PC-9 (cell line): ENCODE results near the gene DAAM1. TPM values are rescaled to one million over a fixed set of nuclear protein-coding genes. Genes with fewer than 3 reads are reported as not detected.

Source experiments
- Bru-seq: library from RNA; stranded (reverse); fragments of 400-500 nt; gene quantifications from one replicate; lab custom pipeline; 2021; lab: Mats Ljungman, UMichigan
- BruChase-seq, 2 experiments: library from RNA; stranded (reverse); fragments of 400-500 nt; gene quantifications; one replicate each; lab custom pipeline; 2021; lab: Mats Ljungman, UMichigan
- BruUV-seq: library from RNA; stranded (reverse); fragments of 400-500 nt; replicated peaks from 2 replicates; lab custom pipeline; 2021; lab: Mats Ljungman, UMichigan
- CTCF ChIA-PET: fragments of 300-600 bp; sonication (Branson Sonifier 250); formaldehyde crosslinking; loops from one replicate; lab custom pipeline; 2022; ENCODE audit warnings: antibody characterized with exemption; lab: Charles Lee
- POLR2A ChIA-PET: fragments of 300-600 bp; sonication (Branson Sonifier 250); formaldehyde crosslinking; loops from one replicate; lab custom pipeline; 2022; ENCODE audit warnings: antibody characterized with exemption; ENCODE audit not compliant: unreplicated experiment; lab: Charles Lee
- DNase-seq, 2 experiments: peaks; one replicate each; pipeline versions ENCODE4 v3.0.0 to v3.0.0-alpha.2; 2015 to 2022; ENCODE audit warnings: mixed read lengths in 1 of 2
- H2AFZ ChIP-seq: fragments of 200-600 bp; sonication (generic); 2 replicates; pipeline ENCODE4 v1.8.1; 2017; ENCODE audit warnings: antibody characterized with exemption
- H3F3A ChIP-seq: fragments of 200-600 bp; sonication (generic); 2 replicates; pipeline ENCODE4 v1.8.1; 2017; ENCODE audit warnings: antibody characterized with exemption, mild to moderate bottlenecking, low read depth; ENCODE audit not compliant: insufficient read depth
- H3K27ac ChIP-seq: fragments of 200-600 bp; sonication (generic); 2 replicates; pipeline ENCODE4 v1.6.1; 2016; ENCODE audit warnings: mixed run types
- H3K27me3 ChIP-seq: fragments of 200-600 bp; sonication (generic); 2 replicates; pipeline ENCODE4 v1.6.1; 2016; ENCODE audit warnings: low read depth, mixed run types; ENCODE audit not compliant: insufficient read depth
- H3K36me3 ChIP-seq: fragments of 200-600 bp; sonication (generic); 2 replicates; pipeline ENCODE4 v1.6.1; 2016; ENCODE audit warnings: low read depth, mixed run types
- H3K4me1 ChIP-seq: fragments of 200-600 bp; sonication (generic); replicated peaks from 2 replicates; pipeline ENCODE4 v1.6.1; 2016; ENCODE audit warnings: mixed run types; ENCODE audit not compliant: insufficient read depth
- H3K4me2 ChIP-seq: fragments of 200-600 bp; sonication (generic); 2 replicates; pipeline ENCODE4 v1.6.1; 2017; ENCODE audit warnings: mixed run types
- H3K4me3 ChIP-seq: fragments of 200-600 bp; sonication (generic); 2 replicates; pipeline ENCODE4 v1.6.1; 2016; ENCODE audit warnings: mixed run types
- H3K79me2 ChIP-seq: fragments of 200-600 bp; sonication (generic); 2 replicates; pipeline ENCODE4 v1.6.1; 2017; ENCODE audit warnings: low read depth, mixed run types
- H3K9me2 ChIP-seq: fragments of 200-600 bp; sonication (generic); 2 replicates; pipeline ENCODE4 v1.8.1; 2017; ENCODE audit warnings: mild to moderate bottlenecking; ENCODE audit not compliant: insufficient read depth
- H3K9me3 ChIP-seq: fragments of 200-600 bp; sonication (generic); 2 replicates; pipeline ENCODE4 v1.8.1; 2016; ENCODE audit warnings: low read depth; ENCODE audit not compliant: insufficient read depth
- H4K20me1 ChIP-seq: fragments of 200-600 bp; sonication (generic); 2 replicates; pipeline ENCODE4 v1.8.1; 2017; ENCODE audit not compliant: insufficient read depth
- CTCF ChIP-seq: fragments of 200-600 bp; sonication (generic); conservative IDR thresholded peaks from 2 replicates; pipeline ENCODE4 v1.6.1; 2017; ENCODE audit warnings: mixed run types, antibody characterized with exemption, mild to moderate bottlenecking, moderate library complexity
- EZH2 ChIP-seq: fragments of 200-600 bp; sonication (generic); IDR thresholded peaks from 2 replicates; pipeline ENCODE4 v1.8.0; 2017; ENCODE audit warnings: antibody characterized with exemption, low read depth
- intact Hi-C: fragments of 100-400 bp; cut with micrococcal nuclease; formaldehyde crosslinking; loops from one replicate; pipeline ENCODE4 v1.10.0; 2022; ENCODE audit not compliant: unreplicated experiment
- long read RNA-seq: library from polyadenylated mRNA; stranded (forward); transcript quantifications from one replicate; pipeline ENCODE4 v2.0.0, GENCODE V29; 2022
- total RNA-seq: library from RNA; stranded (reverse); gene quantifications from 2 replicates; pipeline ENCODE4 v1.2.3, GENCODE V29; 2021

Gene DAAM1
- total RNA-seq (70.7 and 110 TPM in 2 replicates), Bru-seq, nascent RNA (percentile 88 among the genes with signal in this experiment), BruChase-seq, experiment 1, labeled RNA remaining after a 2-hour chase (percentile 84 among the genes with signal in this experiment), BruChase-seq, experiment 2, labeled RNA remaining after a 6-hour chase (percentile 74 among the genes with signal in this experiment)
- long read RNA-seq, full-length matches to known transcripts: 49 of 60 reads
- long read RNA-seq, partial matches to known transcripts: 8 of 60 reads
- long read RNA-seq, other reads (novel, unspliced or antisense): 3 of 60 reads

- peak; percentile 96 for DNase-seq
- peak within 1 kb of the TSS; percentile 43 for H3K27ac ChIP-seq
- H3F3A ChIP-seq: peaks cover 9% of the 10 kb centered on the region; the same call in 1 of the 2 replicates
- peak within 1 kb of the TSS; percentile 99 for H2AFZ ChIP-seq
- intact Hi-C loops: loop anchor here (1.0 to 2.0 kb wide), 5 partner anchors 62 to 296 kb away; partner anchors contain the start of genes JKAMP and L3HYPDH
- no peaks in the 10 kb centered on the region for H3K9me2 ChIP-seq
- H3K36me3 ChIP-seq: no peaks in the 10 kb centered on the region
- no peak for TF ChIP-seq CTCF
- no peak for TF ChIP-seq EZH2
- peaks cover 46% of the 10 kb centered on the region for H3K79me2 ChIP-seq
- CTCF ChIA-PET: interaction anchor here (0.9 to 1.2 kb wide), 2 partner anchors 90 to 255 kb away, joined by 3 to 4 read pairs; no protein-coding TSS in a partner anchor
- H3K4me3 ChIP-seq: peak within 1 kb of the TSS; percentile 90
- peak within 1 kb of the TSS; percentile 92 for H3K4me2 ChIP-seq
- no peaks in the 10 kb centered on the region; the same call in 1 of the 2 replicates for H4K20me1 ChIP-seq
- H3K9me3 ChIP-seq: no peaks in the 10 kb centered on the region
- H3K4me1 ChIP-seq: peaks cover 32% of the 10 kb centered on the region
- no peaks in the 10 kb centered on the region for H3K27me3 ChIP-seq
- POLR2A ChIA-PET: interaction anchor here (0.6 to 0.8 kb wide), 6 partner anchors 12 to 295 kb away, joined by 3 to 9 read pairs (median 4); partner anchors contain the start of genes JKAMP and L3HYPDH
- BruUV-seq: no TSS peak
Measured at GRCh38 chr14:59188461-59189090, at the start of gene DAAM1. Gene DAAM1, plus strand, starts transcription at chr14:59188667. Its CDS starts 74,811 bp downstream, at chr14:59263478.

- H3K4me2 ChIP-seq: no peak overlapping the region
- H3K4me3 ChIP-seq: no peak overlapping the region
- intact Hi-C loops: no loop called here
- POLR2A ChIA-PET: no interaction called here
- no peak for TF ChIP-seq CTCF
- TF ChIP-seq EZH2: no peak
- BruUV-seq: no TSS peak
- H3K4me1 ChIP-seq: no peaks in the 10 kb centered on the region
- H3F3A ChIP-seq: no peaks in the 10 kb centered on the region
- H4K20me1 ChIP-seq: no peaks in the 10 kb centered on the region
- no peak overlapping the region for H3K27ac ChIP-seq
- no peak for DNase-seq
- no peaks in the 10 kb centered on the region for H3K27me3 ChIP-seq
- H3K9me2 ChIP-seq: no peaks in the 10 kb centered on the region
- no peaks in the 10 kb centered on the region for H3K9me3 ChIP-seq
- CTCF ChIA-PET: interaction anchor here (0.6 kb wide), 1 partner anchor 230 kb away, joined by 9 read pairs; no protein-coding TSS in a partner anchor
- no peak overlapping the region for H2AFZ ChIP-seq
- no peaks in the 10 kb centered on the region for H3K36me3 ChIP-seq
- H3K79me2 ChIP-seq: no peaks in the 10 kb centered on the region
Measured at GRCh38 chr14:59139324-59139723, 49.1 kb upstream of the DAAM1 start.

- no peaks in the 10 kb centered on the region for H3K9me2 ChIP-seq
- BruUV-seq: no TSS peak
- DNase-seq: no peak
- H3K4me2 ChIP-seq: no peak overlapping the region
- no peaks in the 10 kb centered on the region for H3K4me1 ChIP-seq
- no peaks in the 10 kb centered on the region for H4K20me1 ChIP-seq
- intact Hi-C loops: no loop called here
- no peaks in the 10 kb centered on the region for H3K36me3 ChIP-seq
- no peak overlapping the region for H3K27ac ChIP-seq
- no peaks in the 10 kb centered on the region for H3K9me3 ChIP-seq
- ChIA-PET CTCF (no interaction called here), POLR2A (no interaction called here)
- TF ChIP-seq EZH2 (no peak), CTCF (no peak)
- no peak overlapping the region for H2AFZ ChIP-seq
- H3K27me3 ChIP-seq: no peaks in the 10 kb centered on the region
- no peaks in the 10 kb centered on the region for H3K79me2 ChIP-seq
- H3K4me3 ChIP-seq: no peak overlapping the region
- no peaks in the 10 kb centered on the region for H3F3A ChIP-seq
Measured at GRCh38 chr14:59140106-59140843, 48.2 kb upstream of the DAAM1 start.
